ENCODE measurements around the gene TENM3. TPM values are rescaled to one million over a fixed set of nuclear protein-coding genes. Genes with fewer than 3 reads are reported as not detected.
A peak's percentile ranks its signal among the peaks of the same experiment; 100 is the strongest.

The TENM3 gene
- total RNA-seq, 1 donor from 2014 or later: 106 TPM

DNA sequence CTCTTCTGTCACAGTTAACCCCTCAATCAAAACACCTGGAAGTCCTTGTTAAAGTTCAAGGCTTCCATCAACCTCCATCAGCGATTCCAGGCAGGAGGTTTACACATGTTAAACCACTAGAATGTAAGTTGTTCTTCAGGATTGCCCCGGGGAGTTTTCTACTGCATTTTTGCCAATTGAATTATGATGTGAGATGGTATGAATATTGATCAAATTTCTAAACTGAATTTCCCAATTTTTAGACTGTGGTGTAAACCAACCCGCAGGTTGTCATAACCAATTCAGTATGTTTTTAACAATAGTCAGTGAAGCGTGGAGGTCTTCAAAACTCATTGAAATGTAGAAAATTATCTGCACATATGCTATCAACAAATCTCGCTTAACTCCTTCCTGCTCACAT lies 21.2 kb upstream of the TENM3 start:
- Mint-ChIP-seq H3K4me1 (peaks cover 36% of the 10 kb centered on the region), H3K27me3 (ENCODE audit: low read depth) (no peaks in the 10 kb centered on the region), H3K36me3 (no peaks in the 10 kb centered on the region), H3K27ac (no peak overlapping the region), H3K9me3 (no peaks in the 10 kb centered on the region), H3K4me3 (no peak overlapping the region)
- DNase-seq (ENCODE audit: low spot score in 2 of 2, unreplicated experiment in 2 of 2): no peak
- TF ChIP-seq, protein P1, sequence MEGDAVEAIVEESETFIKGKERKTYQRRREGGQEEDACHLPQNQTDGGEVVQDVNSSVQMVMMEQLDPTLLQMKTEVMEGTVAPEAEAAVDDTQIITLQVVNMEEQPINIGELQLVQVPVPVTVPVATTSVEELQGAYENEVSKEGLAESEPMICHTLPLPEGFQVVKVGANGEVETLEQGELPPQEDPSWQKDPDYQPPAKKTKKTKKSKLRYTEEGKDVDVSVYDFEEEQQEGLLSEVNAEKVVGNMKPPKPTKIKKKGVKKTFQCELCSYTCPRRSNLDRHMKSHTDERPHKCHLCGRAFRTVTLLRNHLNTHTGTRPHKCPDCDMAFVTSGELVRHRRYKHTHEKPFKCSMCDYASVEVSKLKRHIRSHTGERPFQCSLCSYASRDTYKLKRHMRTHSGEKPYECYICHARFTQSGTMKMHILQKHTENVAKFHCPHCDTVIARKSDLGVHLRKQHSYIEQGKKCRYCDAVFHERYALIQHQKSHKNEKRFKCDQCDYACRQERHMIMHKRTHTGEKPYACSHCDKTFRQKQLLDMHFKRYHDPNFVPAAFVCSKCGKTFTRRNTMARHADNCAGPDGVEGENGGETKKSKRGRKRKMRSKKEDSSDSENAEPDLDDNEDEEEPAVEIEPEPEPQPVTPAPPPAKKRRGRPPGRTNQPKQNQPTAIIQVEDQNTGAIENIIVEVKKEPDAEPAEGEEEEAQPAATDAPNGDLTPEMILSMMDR (IDR thresholded peaks at IDR 0.05; ENCODE audit: unreplicated experiment): no peak

DNA sequence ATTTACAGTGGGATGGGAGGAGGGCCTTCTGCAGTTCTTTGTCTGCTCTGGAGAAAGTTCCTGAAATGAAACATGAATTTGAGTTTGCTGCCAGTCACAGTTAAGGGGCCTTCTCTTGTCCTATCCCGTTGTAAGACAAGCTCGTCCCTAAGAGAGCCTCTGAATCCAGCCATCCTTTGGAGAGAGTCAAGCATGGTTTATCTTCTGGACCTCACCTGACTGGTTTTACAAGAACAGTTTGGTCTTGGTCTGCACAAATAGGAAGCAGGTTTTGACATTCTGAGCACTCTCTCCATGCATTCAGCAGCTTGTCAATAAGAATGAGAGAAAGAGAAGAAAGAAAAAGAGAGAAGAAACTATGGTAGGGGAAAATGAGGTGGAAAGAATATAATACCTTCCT lies 20.4 kb upstream of the TENM3 start:
- no peaks in the 10 kb centered on the region for H3K27me3 Mint-ChIP-seq (ENCODE audit: low read depth)
- peak overlapping the region; percentile 36 for H3K27ac Mint-ChIP-seq
- TF ChIP-seq, protein P1 (IDR thresholded peaks at IDR 0.05; ENCODE audit: unreplicated experiment): no peak
- no peak for DNase-seq (ENCODE audit: low spot score in 2 of 2, unreplicated experiment in 2 of 2)
- no peaks in the 10 kb centered on the region for H3K9me3 Mint-ChIP-seq
- no peaks in the 10 kb centered on the region for H3K36me3 Mint-ChIP-seq
- no peak overlapping the region for H3K4me3 Mint-ChIP-seq
- peaks cover 36% of the 10 kb centered on the region for H3K4me1 Mint-ChIP-seq

DNA sequence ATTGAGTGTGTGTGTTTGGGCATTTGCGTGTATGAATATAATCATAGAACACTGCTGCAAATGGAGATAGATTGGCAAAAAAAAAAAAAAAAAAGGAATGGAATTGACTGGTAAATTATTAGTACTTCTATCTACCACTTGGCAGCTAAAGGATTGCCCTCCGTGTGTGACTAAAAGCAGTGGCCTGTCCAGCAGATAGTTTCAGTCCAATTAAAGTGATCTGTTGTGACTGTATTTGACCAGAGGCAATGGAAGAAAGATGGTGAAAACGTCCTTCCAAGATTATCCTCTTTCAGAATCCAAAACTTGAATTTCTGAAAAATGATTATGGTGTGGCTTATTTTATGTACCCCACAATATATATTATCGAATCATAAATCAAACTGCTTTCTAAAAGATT lies 19.5 kb upstream of the TENM3 start:
- H3K4me3 Mint-ChIP-seq: no peak overlapping the region
- peaks cover 36% of the 10 kb centered on the region for H3K4me1 Mint-ChIP-seq
- H3K27me3 Mint-ChIP-seq (ENCODE audit: low read depth): no peaks in the 10 kb centered on the region
- H3K36me3 Mint-ChIP-seq: no peaks in the 10 kb centered on the region
- TF ChIP-seq, protein P1 (IDR thresholded peaks at IDR 0.05; ENCODE audit: unreplicated experiment): no peak
- H3K27ac Mint-ChIP-seq: peak overlapping the region; percentile 84
- no peak for DNase-seq (ENCODE audit: low spot score in 2 of 2, unreplicated experiment in 2 of 2)
- no peaks in the 10 kb centered on the region for H3K9me3 Mint-ChIP-seq

DNA sequence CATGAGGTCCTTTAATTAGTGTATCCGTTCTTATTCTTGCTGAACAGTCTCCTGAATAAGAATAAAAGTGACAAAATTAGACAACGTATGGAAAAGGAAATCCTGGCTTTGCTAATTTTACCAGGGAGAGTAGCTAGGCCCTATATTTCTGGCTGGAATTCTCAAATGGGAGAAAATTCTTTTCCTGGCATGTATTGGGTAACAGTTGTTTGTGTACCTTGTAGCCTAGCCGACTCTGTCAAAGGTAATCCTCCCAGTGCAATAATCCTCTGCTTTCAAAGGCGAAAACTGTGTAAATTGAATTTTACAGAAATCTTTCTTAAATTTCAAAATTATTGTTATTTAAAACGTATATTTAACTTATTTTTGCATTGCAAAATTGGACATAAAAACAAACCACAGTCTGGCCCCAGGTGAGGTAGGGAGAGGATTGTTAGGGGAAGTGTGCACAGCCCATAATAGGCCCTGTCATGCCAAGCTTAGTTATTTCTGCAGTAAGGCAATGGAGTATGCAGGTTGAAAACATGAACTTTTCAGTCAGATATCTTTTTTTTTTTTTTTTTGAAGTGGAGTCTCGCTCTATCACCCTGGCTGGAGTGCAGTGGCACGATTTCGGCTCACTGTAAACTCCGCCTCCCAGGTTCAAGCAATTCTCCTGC lies 18.9 kb upstream of the TENM3 start:
- Mint-ChIP-seq H3K27ac (no peak overlapping the region), H3K27me3 (ENCODE audit: low read depth) (no peaks in the 10 kb centered on the region), H3K36me3 (no peaks in the 10 kb centered on the region), H3K4me3 (no peak overlapping the region), H3K4me1 (peaks cover 39% of the 10 kb centered on the region), H3K9me3 (no peaks in the 10 kb centered on the region)
- no peak for DNase-seq (ENCODE audit: low spot score in 2 of 2, unreplicated experiment in 2 of 2)
- TF ChIP-seq, protein P1 (IDR thresholded peaks at IDR 0.05; ENCODE audit: unreplicated experiment): no peak

DNA sequence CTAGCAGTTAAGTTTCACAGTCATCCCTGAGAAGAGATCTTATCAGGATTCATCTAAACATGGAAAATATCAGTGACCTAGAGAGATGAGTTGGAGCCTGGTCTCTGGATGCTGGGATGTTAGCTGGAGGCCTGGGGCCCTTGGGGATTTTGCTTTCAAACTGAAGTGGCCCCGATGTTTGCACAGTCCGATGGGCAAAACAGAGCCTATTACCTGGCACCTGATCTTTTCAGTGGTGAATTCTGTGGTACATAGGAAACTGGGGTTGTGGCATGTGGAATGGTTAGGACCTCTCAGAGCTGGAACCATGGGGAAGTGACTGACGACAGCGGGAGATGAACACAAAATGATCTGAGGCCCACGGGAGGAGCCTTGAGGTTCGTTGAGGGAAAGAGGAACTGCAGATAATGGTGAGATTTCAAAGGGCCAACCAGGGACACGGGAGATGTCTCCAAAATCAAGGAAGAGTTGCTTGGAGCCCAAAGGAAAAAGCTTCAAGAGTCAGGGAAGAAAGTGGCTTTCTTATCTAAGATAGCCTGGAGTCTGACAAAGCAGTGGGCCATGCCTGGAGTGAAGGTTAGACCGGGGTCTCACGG lies 17.8 kb upstream of the TENM3 start:
- H3K9me3 Mint-ChIP-seq: no peaks in the 10 kb centered on the region
- peaks cover 39% of the 10 kb centered on the region for H3K4me1 Mint-ChIP-seq
- H3K36me3 Mint-ChIP-seq: no peaks in the 10 kb centered on the region
- H3K27ac Mint-ChIP-seq: no peak overlapping the region
- no peak overlapping the region for H3K4me3 Mint-ChIP-seq
- no peak for DNase-seq (ENCODE audit: low spot score in 2 of 2, unreplicated experiment in 2 of 2)
- no peaks in the 10 kb centered on the region for H3K27me3 Mint-ChIP-seq (ENCODE audit: low read depth)
- TF ChIP-seq, protein P1 (IDR thresholded peaks at IDR 0.05; ENCODE audit: unreplicated experiment): no peak

Measured in mesothelial cell of epicardium (in vitro differentiated cells).